HCT116 (cell line): ENCODE results near the gene PGAM5. TPM values are rescaled to one million over a fixed set of nuclear protein-coding genes. Genes with fewer than 3 reads are reported as not detected.

Source experiments
- ATAC-seq: fragments of 200-7000 bp; cut with Tn5 transposase; 2 replicates; pipeline ENCODE4 v1.9.1; 2020; ENCODE audit warnings: mild to moderate bottlenecking, moderate library complexity
- BruUV-seq: library from RNA; stranded (reverse); fragments of 400-500 nt; replicated peaks from 2 replicates; lab custom pipeline; 2021; lab: Mats Ljungman, UMichigan
- CTCF ChIA-PET: fragments of 300-600 bp; sonication (Branson Sonifier 250); formaldehyde crosslinking; loops from one replicate; lab custom pipeline; 2021; ENCODE audit warnings: antibody characterized with exemption; lab: Charles Lee
- POLR2A ChIA-PET: fragments of 300-600, 350-600 bp; sonication (Branson Sonifier 250); formaldehyde crosslinking; loops from one replicate; lab custom pipeline; 2021; ENCODE audit warnings: antibody characterized with exemption; lab: Charles Lee
- RAD21 ChIA-PET, 2 experiments: fragments of 300-600 bp; sonication (Branson Sonifier 250); formaldehyde crosslinking; loops; one replicate each; lab custom pipeline; 2023; ENCODE audit warnings: low total read pairs in 2 of 2; ENCODE audit not compliant: uncharacterized antibody in 2 of 2, unreplicated experiment in 2 of 2, low non-redundant PET in 1 of 2; lab: Charles Lee
- DNase-seq: peaks from one replicate; pipeline ENCODE4 v3.0.0-alpha.2; 2010; ENCODE audit warnings: low read depth, low spot score
- H2AFZ ChIP-seq: fragments of 200-600 bp; shearing (Covaris generic), sonication (generic); 2 replicates; pipeline ENCODE4 v1.6.1; 2017; ENCODE audit warnings: low read depth, mixed run types, mixed read lengths, antibody characterized with exemption, low read length; ENCODE audit not compliant: poor library complexity, severe bottlenecking
- H3K27ac ChIP-seq: 2 replicates; pipeline ENCODE4 v1.5.1; 2012; ENCODE audit warnings: low read depth, low read length
- H3K27me3 ChIP-seq: fragments of 200-600 bp; sonication (generic); 2 replicates; pipeline ENCODE4 v1.6.1; 2016; ENCODE audit warnings: mixed run types, low read length, mixed read lengths; ENCODE audit not compliant: insufficient read depth
- H3K36me3 ChIP-seq, 2 experiments: fragments of 200-500 bp in 1 of 2; fragments of 200-600 bp in 1 of 2; sonication (Bioruptor generic) in 1 of 2; sonication (generic) in 1 of 2; 2 replicates each; pipeline versions ENCODE4 v1.5.1 to v1.6.1; 2014 to 2016; ENCODE audit warnings: low read length in 2 of 2, inconsistent platforms in 1 of 2, mixed read lengths in 1 of 2, mixed run types in 1 of 2; ENCODE audit not compliant: insufficient read depth in 2 of 2, control insufficient read depth in 1 of 2
- H3K4me1 ChIP-seq, 2 experiments: fragments of 200-600 bp in 1 of 2; sonication (generic) in 1 of 2; 2 replicates each; pipeline versions ENCODE4 v1.5.1 to v1.6.1; 2012 to 2017; ENCODE audit warnings: low read length in 2 of 2, inconsistent platforms in 1 of 2, mild to moderate bottlenecking in 1 of 2, mixed read lengths in 1 of 2, mixed run types in 1 of 2, moderate library complexity in 1 of 2; ENCODE audit not compliant: insufficient read depth in 2 of 2, control insufficient read depth in 1 of 2
- H3K4me2 ChIP-seq: fragments of 200-600 bp; sonication (generic); 2 replicates; pipeline ENCODE4 v1.6.1; 2017; ENCODE audit warnings: mixed run types, low read length, mixed read lengths
- H3K4me3 ChIP-seq, 2 experiments: fragments of 200-600 bp in 1 of 2; sonication (generic) in 1 of 2; replicated peaks in 1 of 2; 2 replicates each; pipeline ENCODE4 v1.5.1; 2011 to 2016; ENCODE audit warnings: low read length in 2 of 2, control low read depth in 1 of 2, low read depth in 1 of 2, mild to moderate bottlenecking in 1 of 2, mixed read lengths in 1 of 2, mixed run types in 1 of 2
- H3K79me2 ChIP-seq: fragments of 200-600 bp; sonication (generic); 2 replicates; pipeline ENCODE4 v1.6.1; 2017; ENCODE audit warnings: mild to moderate bottlenecking, mixed run types, low read length, moderate library complexity, mixed read lengths; ENCODE audit not compliant: insufficient read depth
- H3K9ac ChIP-seq: fragments of 200-600 bp; sonication (generic); 2 replicates; pipeline ENCODE4 v1.6.1; 2016; ENCODE audit warnings: low read length, mixed read lengths
- H3K9me2 ChIP-seq: fragments of 200-600 bp; sonication (generic), shearing (Covaris generic); 2 replicates; pipeline ENCODE4 v1.6.1; 2017; ENCODE audit warnings: mixed run types, mild to moderate bottlenecking, moderate library complexity; ENCODE audit not compliant: insufficient read depth
- H3K9me3 ChIP-seq, 2 experiments: fragments of 200-500 bp in 1 of 2; fragments of 200-600 bp in 1 of 2; sonication (Bioruptor generic) in 1 of 2; sonication (generic) in 1 of 2; 2 replicates each; pipeline ENCODE4 v1.6.1; 2014 to 2017; ENCODE audit warnings: low read length in 2 of 2, mixed read lengths in 2 of 2, inconsistent platforms in 1 of 2, low read depth in 1 of 2, mild to moderate bottlenecking in 1 of 2, mixed run types in 1 of 2, moderate library complexity in 1 of 2; ENCODE audit not compliant: control insufficient read depth in 1 of 2, insufficient read depth in 1 of 2
- H4K20me1 ChIP-seq: fragments of 200-600 bp; sonication (generic), shearing (Covaris generic); 2 replicates; pipeline ENCODE4 v1.6.1; 2017; ENCODE audit warnings: mixed run types, mild to moderate bottlenecking, moderate library complexity; ENCODE audit not compliant: insufficient read depth
- CBX3 ChIP-seq: IDR thresholded peaks from 2 replicates; pipeline ENCODE4 v1.6.1; 2012; ENCODE audit warnings: low read depth
- CEBPB ChIP-seq: IDR thresholded peaks from 2 replicates; pipeline ENCODE4 v1.6.1; 2012; ENCODE audit warnings: low read depth
- ELF1 ChIP-seq: IDR thresholded peaks from 2 replicates; pipeline ENCODE4 v1.6.1; 2012; ENCODE audit warnings: low read depth, borderline replicate concordance
- EZH2 ChIP-seq: fragments of 200-600 bp; sonication (generic); IDR thresholded peaks from 2 replicates; pipeline ENCODE4 v1.6.1; 2017; ENCODE audit warnings: antibody characterized with exemption, mixed run types
- POLR2A ChIP-seq: IDR thresholded peaks from 2 replicates; pipeline ENCODE4 v1.7.0; 2011; ENCODE audit warnings: borderline replicate concordance; ENCODE audit not compliant: insufficient read depth, insufficient read length; ENCODE audit errors: extremely low read depth
- POLR2AphosphoS5 ChIP-seq: IDR thresholded peaks from 2 replicates; pipeline ENCODE4 v1.6.1; 2011; ENCODE audit warnings: mild to moderate bottlenecking, low read depth, low read length, moderate library complexity
- RAD21 ChIP-seq: IDR thresholded peaks from 2 replicates; pipeline ENCODE4 v1.6.1; 2012; ENCODE audit warnings: low read depth, mild to moderate bottlenecking
- REST ChIP-seq: IDR thresholded peaks from 2 replicates; pipeline ENCODE4 v1.6.1; 2012; ENCODE audit warnings: low read depth
- SRF ChIP-seq: IDR thresholded peaks from 2 replicates; pipeline ENCODE4 v1.6.1; 2012; ENCODE audit warnings: low read depth
- YY1 ChIP-seq: IDR thresholded peaks from 2 replicates; pipeline ENCODE4 v1.6.1; 2011; ENCODE audit warnings: low read length, low read depth, moderate library complexity, mild to moderate bottlenecking; ENCODE audit not compliant: insufficient replicate concordance; ENCODE audit errors: extremely low read depth
- ZNF274 ChIP-seq: fragments of 200-500 bp; sonication (Bioruptor generic); IDR thresholded peaks from 2 replicates; pipeline ENCODE4 v1.6.1; 2014; ENCODE audit warnings: mild to moderate bottlenecking, low read depth, low read length, inconsistent platforms
- intact Hi-C: fragments of 100-400 bp; cut with micrococcal nuclease; formaldehyde crosslinking; loops from 2 replicates; pipeline ENCODE4 v1.10.0; 2022
- total RNA-seq: library from RNA; stranded (reverse); gene quantifications from one replicate; pipeline ENCODE4 v1.2.1, GENCODE V29; 2021; ENCODE audit not compliant: unreplicated experiment

The PGAM5 gene
- total RNA-seq, 1 experiment from 2014 or later: 98.3 TPM

- POLR2A ChIA-PET: no interaction called here
- Histone ChIP-seq H3K9me3 (no peaks in the 10 kb centered on the region), H2AFZ (no peak overlapping the region), H3K4me1 (no peaks in the 10 kb centered on the region), H3K36me3 (peaks cover 52 to 63% of the 10 kb centered on the region in 2 experiments), H3K27ac (no peak overlapping the region), H3K9ac (no peak overlapping the region), H3K4me3 (no peak overlapping the region), H3K79me2 (peaks cover 41% of the 10 kb centered on the region), H4K20me1 (no peaks in the 10 kb centered on the region), H3K4me2 (no peak overlapping the region), H3K27me3 (no peaks in the 10 kb centered on the region), H3K9me2 (no peaks in the 10 kb centered on the region)
- CTCF ChIA-PET: no interaction called here
- intact Hi-C loops: no loop called here
- RAD21 ChIA-PET: no interaction called here
- ATAC-seq (no peak), DNase-seq (no peak)
- no TSS peak for BruUV-seq
- TF ChIP-seq ZNF274: no peak
- TF ChIP-seq CEBPB: no peak
- TF ChIP-seq RAD21: no peak
- no peak for TF ChIP-seq CBX3
- TF ChIP-seq EZH2: no peak
- no peak for TF ChIP-seq POLR2A
- no peak for TF ChIP-seq SRF
- no peak for TF ChIP-seq YY1
- TF ChIP-seq REST: no peak
- TF ChIP-seq POLR2AphosphoS5: no peak
- TF ChIP-seq ELF1: no peak
Measured at GRCh38 chr12:132674561-132674960, 36.1 kb upstream of the PGAM5 start.
